RKO (cell line): ENCODE measurements around the gene IL10RA.
A peak's percentile ranks its signal among the peaks of the same experiment; 100 is the strongest.
"Not testable (repeated sequence)": the region's sequence is repeated elsewhere in the genome, so short reads cannot be mapped to it uniquely, and the experiment has no call there.

ENCODE experiments used
- DNase-seq: peaks from one replicate; pipeline ENCODE4 v3.0.0-alpha.2; 2016; ENCODE audit warnings: low spot score

IL10RA gene

GRCh38 chr11:117985953-117986887 lies at the start of gene IL10RA:
Gene IL10RA, plus strand, starts transcription at chr11:117986394. Its CDS starts 74 bp downstream, at chr11:117986468.
- DNase-seq: peak; percentile 87

- DNase-seq: no peak
Observed at GRCh38 chr11:117936973-117937372, 49.2 kb upstream of the IL10RA start.

- DNase-seq: no peak
Observed at GRCh38 chr11:117940736-117941135, 45.5 kb upstream of the IL10RA start.

- peak; percentile 55 for DNase-seq
Observed at GRCh38 chr11:117941163-117941707, 45.0 kb upstream of the IL10RA start.

GRCh38 chr11:117941976-117942654 lies 44.1 kb upstream of the IL10RA start:
- no peak for DNase-seq

- DNase-seq: no peak
Observed at GRCh38 chr11:117944554-117944953, 41.6 kb upstream of the IL10RA start.

GRCh38 chr11:117945047-117945810 lies 41.0 kb upstream of the IL10RA start:
- DNase-seq: no peak

GRCh38 chr11:117946156-117946841 lies 39.9 kb upstream of the IL10RA start:
- DNase-seq: peak; percentile 23

- peak; percentile 98 for DNase-seq
Observed at GRCh38 chr11:117946842-117947526, 39.2 kb upstream of the IL10RA start.

- DNase-seq: not testable (repeated sequence)
Observed at GRCh38 chr11:117947751-117948150, 38.4 kb upstream of the IL10RA start.

- DNase-seq: not testable (repeated sequence)
Observed at GRCh38 chr11:117948466-117948865, 37.7 kb upstream of the IL10RA start.

GRCh38 chr11:117949062-117949461 lies 37.1 kb upstream of the IL10RA start:
- no peak for DNase-seq

GRCh38 chr11:117950301-117950700 lies 35.9 kb upstream of the IL10RA start:
- no peak for DNase-seq

GRCh38 chr11:117950993-117951961 lies 34.9 kb upstream of the IL10RA start:
- DNase-seq: no peak

- no peak for DNase-seq
Observed at GRCh38 chr11:117953024-117953671, 33.0 kb upstream of the IL10RA start.

GRCh38 chr11:117958949-117959348 lies 27.2 kb upstream of the IL10RA start:
- no peak for DNase-seq

GRCh38 chr11:117959438-117960149 lies 26.6 kb upstream of the IL10RA start:
- DNase-seq: no peak

- DNase-seq: no peak
Observed at GRCh38 chr11:117960406-117960805, 25.8 kb upstream of the IL10RA start.
